ENCODE results near the gene CLEC1B.

GRCh38 chr12:9991876-9992275 lies 7.0 kb downstream of the CLEC1B start:
- TF ChIP-seq ZFX (IDR thresholded peaks at IDR 0.05) (no peak), CTCF (conservative IDR thresholded peaks at IDR 0.05) (no peak)

Data from C4-2B (cell line).